ENCODE data around the gene TRIM54.
"Not testable (repeated sequence)": the region's sequence is repeated elsewhere in the genome, so short reads cannot be mapped to it uniquely, and the experiment has no call there.

TRIM54 gene

GRCh38 chr2:27264753-27265535 lies 17.3 kb upstream of the TRIM54 start:
- no peak overlapping the region for H3K27ac Mint-ChIP-seq
- no peaks in the 10 kb centered on the region for H3K36me3 Mint-ChIP-seq
- H3K4me1 Mint-ChIP-seq (ENCODE audit: low read depth) = peaks cover 30% of the 10 kb centered on the region
- peak overlapping the region; percentile 82 for H3K4me3 Mint-ChIP-seq
- peaks cover 29% of the 10 kb centered on the region for H3K27me3 Mint-ChIP-seq
- no peaks in the 10 kb centered on the region for H3K9me3 Mint-ChIP-seq (ENCODE audit: low read depth)

- Mint-ChIP-seq H3K4me3 (peak overlapping the region; percentile 78), H3K27ac (no peak overlapping the region), H3K9me3 (ENCODE audit: low read depth) (no peaks in the 10 kb centered on the region), H3K27me3 (peaks cover 24% of the 10 kb centered on the region), H3K4me1 (ENCODE audit: low read depth) (peaks cover 30% of the 10 kb centered on the region), H3K36me3 (no peaks in the 10 kb centered on the region)
These were observed 16.7 kb upstream of the TRIM54 start for GRCh38 chr2:27265536-27265870.

GRCh38 chr2:27268296-27268695 lies 13.9 kb upstream of the TRIM54 start:
- H3K4me3 Mint-ChIP-seq; H3K9me3 Mint-ChIP-seq (ENCODE audit: low read depth); H3K27ac Mint-ChIP-seq; H3K36me3 Mint-ChIP-seq: not testable (repeated sequence)
- H3K27me3 Mint-ChIP-seq = peaks cover 10% of the 10 kb centered on the region
- H3K4me1 Mint-ChIP-seq (ENCODE audit: low read depth) = peaks cover 17% of the 10 kb centered on the region

DNA sequence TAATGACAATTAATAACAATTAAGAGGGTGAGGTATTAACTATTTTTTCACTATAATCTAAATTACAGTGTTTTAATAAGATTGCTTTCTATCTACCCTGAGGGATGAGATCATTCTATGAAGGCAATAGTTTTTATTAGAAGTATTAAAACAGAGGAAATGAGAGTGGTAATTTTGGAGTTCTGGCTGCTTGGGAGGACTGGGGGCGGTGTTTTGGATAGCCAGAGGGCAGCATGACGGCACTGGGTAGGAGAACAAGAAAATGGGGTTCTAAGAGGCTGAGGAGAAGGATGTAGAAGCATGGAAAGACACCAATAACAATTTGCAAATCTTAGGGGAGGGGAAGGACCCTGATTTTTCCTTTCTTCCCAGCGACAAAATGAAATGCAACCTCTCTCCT lies 12.1 kb upstream of the TRIM54 start:
- Mint-ChIP-seq H3K27ac (no peak overlapping the region), H3K36me3 (no peaks in the 10 kb centered on the region), H3K4me1 (ENCODE audit: low read depth) (peaks cover 4% of the 10 kb centered on the region)

DNA sequence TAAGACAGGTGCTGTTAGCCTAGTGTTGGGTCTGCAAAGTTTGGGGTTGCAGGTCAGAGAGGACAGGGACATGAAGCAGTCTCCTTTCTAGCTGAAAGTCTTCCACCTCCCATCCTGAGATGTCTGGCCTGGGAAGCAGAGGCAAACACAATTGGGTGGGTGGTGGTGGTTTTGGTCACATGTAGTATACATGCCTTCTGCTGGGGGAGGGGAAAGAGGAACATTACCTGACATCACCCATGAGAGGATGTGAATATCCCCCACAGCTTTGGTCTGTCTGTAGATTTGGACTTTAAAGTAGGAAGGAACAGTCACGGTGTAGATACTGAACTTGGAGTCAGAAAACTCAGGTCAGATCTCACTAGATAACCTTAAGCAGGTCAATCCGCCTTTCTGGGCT lies 11.6 kb upstream of the TRIM54 start:
- Mint-ChIP-seq H3K4me1 (ENCODE audit: low read depth) (no peaks in the 10 kb centered on the region), H3K4me3 (no peak overlapping the region), H3K36me3 (no peaks in the 10 kb centered on the region), H3K9me3 (ENCODE audit: low read depth) (no peaks in the 10 kb centered on the region), H3K27ac (no peak overlapping the region), H3K27me3 (peaks cover 6% of the 10 kb centered on the region)

More for the DNA sequence above, 12.1 kb upstream of the TRIM54 start:
- Mint-ChIP-seq H3K9me3 (ENCODE audit: low read depth) (no peaks in the 10 kb centered on the region), H3K4me3 (no peak overlapping the region), H3K27me3 (peaks cover 6% of the 10 kb centered on the region)

- H3K4me1 Mint-ChIP-seq (ENCODE audit: low read depth) = no peaks in the 10 kb centered on the region
- H3K4me3 Mint-ChIP-seq = no peak overlapping the region
- peaks cover 6% of the 10 kb centered on the region for H3K27me3 Mint-ChIP-seq
- H3K9me3 Mint-ChIP-seq (ENCODE audit: low read depth) = no peaks in the 10 kb centered on the region
- H3K36me3 Mint-ChIP-seq = no peaks in the 10 kb centered on the region
- H3K27ac Mint-ChIP-seq = no peak overlapping the region
These were observed 10.4 kb upstream of the TRIM54 start for GRCh38 chr2:27271631-27272340.

DNA sequence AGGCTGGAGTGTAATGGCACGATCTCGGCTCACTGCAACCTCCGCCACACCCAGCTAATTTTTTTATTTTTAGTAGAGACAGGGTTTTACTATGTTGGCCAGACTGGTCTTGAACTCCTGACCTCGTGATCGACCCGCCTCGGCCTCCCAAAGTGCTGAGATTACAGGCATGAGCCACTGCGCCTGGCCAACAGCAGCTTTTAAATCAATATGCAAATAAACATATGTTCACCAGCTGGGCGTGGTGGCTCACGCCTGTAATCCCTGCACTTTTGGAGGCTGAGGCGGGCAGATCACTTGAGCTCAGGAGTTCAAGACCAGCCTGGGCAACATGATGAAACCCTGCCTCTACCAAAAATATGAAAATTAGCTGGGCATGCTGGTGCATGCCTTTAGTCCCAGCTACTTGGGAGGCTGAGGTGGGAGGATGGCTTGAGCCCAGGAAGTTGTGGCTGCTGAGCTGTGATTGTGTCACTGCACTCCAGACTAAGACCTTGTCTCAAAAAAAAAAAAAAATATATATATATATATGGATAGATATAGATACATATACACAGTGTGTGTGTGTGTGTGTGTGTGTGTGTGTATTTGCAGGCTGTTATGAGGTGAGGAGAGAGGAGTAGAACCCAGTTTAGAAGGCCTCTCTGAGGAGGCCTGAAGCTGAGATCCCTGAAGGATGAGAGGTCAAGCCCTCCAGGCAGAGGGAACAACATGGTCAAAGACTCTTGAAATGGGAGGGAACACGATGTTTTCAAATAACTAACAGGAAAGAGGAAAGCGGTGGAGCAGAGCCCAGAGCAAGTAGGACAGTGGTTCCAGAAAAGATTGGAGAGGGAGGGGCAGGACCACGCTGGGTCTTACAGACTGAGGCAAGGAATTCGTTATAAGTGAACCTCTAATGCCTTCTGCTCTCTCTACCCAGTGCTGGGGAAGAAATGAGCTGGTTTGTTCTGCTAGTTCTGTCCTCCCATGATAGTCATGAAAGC lies 9.4 kb upstream of the TRIM54 start:
- not testable (repeated sequence) for H3K27ac Mint-ChIP-seq; H3K9me3 Mint-ChIP-seq (ENCODE audit: low read depth); H3K4me1 Mint-ChIP-seq (ENCODE audit: low read depth); H3K4me3 Mint-ChIP-seq; H3K36me3 Mint-ChIP-seq; H3K27me3 Mint-ChIP-seq

- Mint-ChIP-seq H3K9me3 (ENCODE audit: low read depth) (no peaks in the 10 kb centered on the region), H3K4me1 (ENCODE audit: low read depth) (peaks cover 5% of the 10 kb centered on the region), H3K27me3 (peaks cover 10% of the 10 kb centered on the region), H3K36me3 (no peaks in the 10 kb centered on the region), H3K27ac (no peak within 1 kb of the TSS), H3K4me3 (no peak within 1 kb of the TSS)
These were observed 6.7 kb upstream of the TRIM54 start, which contains the start of gene DNAJC5G for GRCh38 chr2:27275211-27276150. TSS of gene DNAJC5G (plus strand) at chr2:27275433. CDS start at chr2:27276729, 1,296 bp downstream.

GRCh38 chr2:27278010-27278409 lies 4.2 kb upstream of the TRIM54 start:
- Mint-ChIP-seq H3K4me1 (ENCODE audit: low read depth) (peaks cover 5% of the 10 kb centered on the region), H3K4me3 (no peak overlapping the region), H3K27me3 (peaks cover 13% of the 10 kb centered on the region), H3K9me3 (ENCODE audit: low read depth) (no peaks in the 10 kb centered on the region), H3K27ac (no peak overlapping the region), H3K36me3 (no peaks in the 10 kb centered on the region)

DNA sequence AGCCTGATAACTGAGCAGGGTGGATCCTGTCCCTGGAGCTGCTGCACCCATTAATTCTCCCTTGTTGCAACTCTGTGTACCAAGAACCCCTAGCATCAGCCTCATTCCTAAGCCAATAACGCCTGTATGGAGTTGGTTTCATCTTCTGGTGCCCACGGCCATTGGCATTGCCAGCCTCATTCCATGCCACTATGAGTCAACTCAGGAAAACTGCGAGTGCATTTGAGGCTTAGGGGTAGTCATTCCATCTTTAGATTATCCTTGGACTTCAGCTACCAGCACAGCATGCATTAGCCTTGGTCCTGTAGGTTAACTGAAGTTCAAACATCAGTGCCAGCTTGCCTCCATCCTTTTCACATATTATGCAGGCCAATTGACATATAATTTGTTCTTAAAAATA lies 1.4 kb upstream of the TRIM54 start:
- Mint-ChIP-seq H3K4me3 (no peak overlapping the region), H3K27ac (no peak overlapping the region), H3K9me3 (ENCODE audit: low read depth) (no peaks in the 10 kb centered on the region), H3K36me3 (peaks cover 2% of the 10 kb centered on the region), H3K4me1 (ENCODE audit: low read depth) (peaks cover 5% of the 10 kb centered on the region), H3K27me3 (peaks cover 7% of the 10 kb centered on the region)

- no peak overlapping the region for H3K27ac Mint-ChIP-seq
These were observed 787 bp upstream of the TRIM54 start for GRCh38 chr2:27281442-27281841.

DNA sequence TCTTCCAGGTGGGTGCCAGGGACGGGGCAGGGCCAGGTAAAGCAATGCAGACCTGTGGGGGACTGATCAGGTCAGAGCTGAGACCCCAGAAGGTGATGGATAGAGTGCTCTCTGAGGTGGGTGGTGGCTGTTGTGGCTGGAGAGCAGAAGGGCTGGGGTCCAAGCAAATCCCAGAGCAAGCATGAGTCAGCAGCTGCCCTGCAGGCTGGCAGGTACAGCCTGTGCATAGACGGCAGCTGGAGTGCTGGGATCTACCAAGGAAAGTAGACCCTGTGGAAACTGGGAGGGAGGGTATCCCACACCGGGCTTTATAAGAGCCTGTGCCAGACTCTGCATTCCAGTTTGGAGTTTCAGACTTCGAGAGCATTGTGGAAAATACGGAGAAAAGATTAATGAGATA lies 663 bp downstream of the TRIM54 start:
- Mint-ChIP-seq H3K36me3 (peaks cover 2% of the 10 kb centered on the region), H3K4me1 (ENCODE audit: low read depth) (peaks cover 5% of the 10 kb centered on the region), H3K27ac (peak overlapping the region; percentile 37), H3K27me3 (peaks cover 7% of the 10 kb centered on the region), H3K4me3 (no peak overlapping the region), H3K9me3 (ENCODE audit: low read depth) (no peaks in the 10 kb centered on the region)

More at GRCh38 chr2:27281442-27281841, 787 bp upstream of the TRIM54 start:
- Mint-ChIP-seq H3K27me3 (peaks cover 7% of the 10 kb centered on the region), H3K4me3 (no peak overlapping the region), H3K9me3 (ENCODE audit: low read depth) (no peaks in the 10 kb centered on the region), H3K36me3 (peaks cover 2% of the 10 kb centered on the region), H3K4me1 (ENCODE audit: low read depth) (peaks cover 5% of the 10 kb centered on the region)

DNA sequence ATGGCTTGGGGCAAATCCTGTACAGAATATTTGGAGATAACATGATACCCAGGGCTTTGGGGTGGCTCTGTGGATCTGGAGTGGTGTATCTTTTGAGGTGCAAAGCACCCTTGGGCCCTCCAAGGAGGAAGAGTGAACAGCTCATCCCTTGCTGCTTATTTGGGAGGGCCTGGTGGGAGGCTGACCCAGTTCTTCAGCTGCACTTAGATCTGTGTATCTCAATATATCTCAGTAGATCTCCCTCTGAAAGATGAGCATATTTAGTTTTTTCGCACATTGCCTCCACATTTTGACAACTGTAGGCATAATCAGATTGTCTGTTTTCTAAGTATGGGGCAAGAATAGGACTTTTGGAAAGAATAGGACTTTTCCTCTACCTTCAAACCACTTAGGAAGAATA lies 2.8 kb downstream of the TRIM54 start:
- Mint-ChIP-seq H3K9me3 (ENCODE audit: low read depth) (no peaks in the 10 kb centered on the region), H3K27ac (no peak overlapping the region), H3K36me3 (peaks cover 2% of the 10 kb centered on the region), H3K27me3 (peaks cover 7% of the 10 kb centered on the region), H3K4me3 (no peak overlapping the region), H3K4me1 (ENCODE audit: low read depth) (peaks cover under 1% of the 10 kb centered on the region)

- Mint-ChIP-seq H3K27me3 (peaks cover 6% of the 10 kb centered on the region), H3K36me3 (peaks cover 2% of the 10 kb centered on the region)
These were observed 3.3 kb downstream of the TRIM54 start for GRCh38 chr2:27285481-27285880.

More at GRCh38 chr2:27285481-27285880, 3.3 kb downstream of the TRIM54 start:
- Mint-ChIP-seq H3K4me3 (no peak overlapping the region), H3K9me3 (ENCODE audit: low read depth) (no peaks in the 10 kb centered on the region), H3K27ac (no peak overlapping the region), H3K4me1 (ENCODE audit: low read depth) (no peaks in the 10 kb centered on the region)
